BJ (cell line): ENCODE results near the gene SOX21. TPM values are rescaled to one million over a fixed set of nuclear protein-coding genes. Genes with fewer than 3 reads are reported as not detected.
A peak's percentile ranks its signal among the peaks of the same experiment; 100 is the strongest.

Experiments
- CTCF ChIA-PET: fragments of 350-600 bp; formaldehyde crosslinking; extraction: SDS; loops from one replicate; lab custom pipeline; 2021; ENCODE audit warnings: antibody characterized with exemption, inconsistent platforms; lab: Yijun Ruan, JAX
- POLR2A ChIA-PET: fragments of 300-600 bp; sonication (Branson Sonifier 250); formaldehyde crosslinking; extraction: SDS; loops from one replicate; lab custom pipeline; 2021; ENCODE audit warnings: antibody characterized with exemption; lab: Charles Lee
- DNase-seq: peaks from one replicate; pipeline ENCODE4 v3.0.0-alpha.2; 2011; ENCODE audit warnings: low read depth
- H3K27me3 ChIP-seq: 2 replicates; pipeline ENCODE4 v1.6.0; 2011; ENCODE audit warnings: low read length; ENCODE audit not compliant: control insufficient read depth, insufficient read depth
- H3K36me3 ChIP-seq: 2 replicates; pipeline ENCODE4 v1.5.1; 2011; ENCODE audit warnings: low read length; ENCODE audit not compliant: control insufficient read depth, insufficient read depth
- H3K4me3 ChIP-seq: 2 replicates; pipeline ENCODE4 v1.5.1; 2011; ENCODE audit warnings: low read depth, mild to moderate bottlenecking, control low read depth, low read length
- CTCF ChIP-seq: IDR thresholded peaks from 2 replicates; pipeline ENCODE4 v1.5.1; 2011; ENCODE audit warnings: low read depth, mild to moderate bottlenecking, control low read depth, inconsistent platforms, low read length, moderate library complexity; ENCODE audit not compliant: insufficient read depth
- polyA plus RNA-seq: library from polyadenylated mRNA; depleted of rRNA; stranded (reverse); fragments of >200 nt; gene quantifications from 2 replicates; pipeline ENCODE4 v1.2.3, GENCODE V29; 2011

The SOX21 gene
- polyA plus RNA-seq, 1 experiment: not detected

- ChIA-PET POLR2A (no interaction called here), CTCF (no interaction called here)
- Histone ChIP-seq H3K27me3 (peaks cover 33% of the 10 kb centered on the region), H3K4me3 (no peak overlapping the region), H3K36me3 (no peaks in the 10 kb centered on the region)
- DNase-seq: peak; percentile 4
- no peak for TF ChIP-seq CTCF
Measured at GRCh38 chr13:94712812-94713560, 641 bp upstream of the SOX21 start.

- TF ChIP-seq CTCF: no peak
- no peak overlapping the region for H3K4me3 ChIP-seq
- H3K27me3 ChIP-seq: peaks cover 39% of the 10 kb centered on the region
- no peaks in the 10 kb centered on the region for H3K36me3 ChIP-seq
- POLR2A ChIA-PET: no interaction called here
- DNase-seq: no peak
- CTCF ChIA-PET: no interaction called here
Measured at GRCh38 chr13:94711561-94712286, 621 bp downstream of the SOX21 start.

GRCh38 chr13:94710881-94711560 lies 1.3 kb downstream of the SOX21 start:
- Histone ChIP-seq H3K27me3 (peaks cover 41% of the 10 kb centered on the region), H3K36me3 (no peaks in the 10 kb centered on the region), H3K4me3 (no peak overlapping the region)
- TF ChIP-seq CTCF: no peak
- POLR2A ChIA-PET: no interaction called here
- CTCF ChIA-PET: no interaction called here
- no peak for DNase-seq

GRCh38 chr13:94710065-94710781 lies 2.1 kb downstream of the SOX21 start:
- TF ChIP-seq CTCF: no peak
- Histone ChIP-seq H3K4me3 (no peak overlapping the region), H3K27me3 (peaks cover 49% of the 10 kb centered on the region), H3K36me3 (no peaks in the 10 kb centered on the region)
- POLR2A ChIA-PET: no interaction called here
- CTCF ChIA-PET: interaction anchor here (0.6 kb wide), 1 partner anchor 1643 kb away, joined by 3 read pairs; no protein-coding TSS in a partner anchor
- no peak for DNase-seq
